Measurements from ENCODE around the gene POMGNT1.

Gene POMGNT1

GRCh38 chr1:46174448-46175231 is 23.6 kb downstream of the POMGNT1 start, which contains the start of gene TSPAN1:
Gene TSPAN1, plus strand, starts transcription at chr1:46175087. Its CDS starts 6,021 bp downstream, at chr1:46181108.
- Histone ChIP-seq H3K27ac (no peak within 1 kb of the TSS), H3K36me3 (no peaks in the 10 kb centered on the region), H3K4me2 (no peak within 1 kb of the TSS)

DNA sequence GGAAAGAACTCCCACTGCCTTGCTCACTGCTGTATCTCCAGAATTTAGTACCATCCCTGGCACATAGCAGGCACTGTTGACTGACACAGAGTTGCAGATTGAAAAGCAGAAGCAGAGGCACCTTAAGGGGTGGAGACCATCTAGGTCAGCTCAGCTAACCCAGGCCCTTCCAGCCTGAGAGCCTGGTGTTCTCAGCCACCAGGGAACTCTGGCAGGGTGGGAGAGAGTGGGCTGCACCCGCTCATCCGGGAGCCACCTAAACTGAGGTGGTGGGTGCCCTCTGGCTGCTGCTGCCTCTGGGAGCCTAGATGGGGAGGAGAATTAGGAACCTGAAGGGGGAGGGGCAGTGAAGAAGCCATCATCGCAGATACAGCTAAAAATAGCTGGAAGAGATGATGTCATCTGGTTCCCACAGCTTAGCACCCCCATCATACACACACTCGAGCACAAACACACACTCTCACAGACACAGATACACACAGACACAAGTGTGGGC is 24.8 kb downstream of the POMGNT1 start:
- Histone ChIP-seq H3K27me3 (no peaks in the 10 kb centered on the region), H3K27ac (no peak overlapping the region; the same call in 1 of the 2 replicates), H3K4me2 (peak overlapping the region; percentile 75)

More at GRCh38 chr1:46174448-46175231, 23.6 kb downstream of the POMGNT1 start, which contains the start of gene TSPAN1:
- H3K27me3 ChIP-seq = no peaks in the 10 kb centered on the region
- no peak within 1 kb of the TSS for H3K4me3 ChIP-seq
- H3K4me1 ChIP-seq = peaks cover 54% of the 10 kb centered on the region
- H3K9me3 ChIP-seq = no peaks in the 10 kb centered on the region
- no peak for TF ChIP-seq Cebpa-rat (IDR thresholded peaks at IDR 0.05)
- no peaks in the 10 kb centered on the region for H4K20me1 ChIP-seq
- no peak within 1 kb of the TSS for H3K9ac ChIP-seq

GRCh38 chr1:46172321-46172720 is 25.9 kb downstream of the POMGNT1 start:
- Histone ChIP-seq H3K27me3 (peaks cover 4% of the 10 kb centered on the region; the same call in 1 of the 2 replicates), H3K4me3 (no peak overlapping the region), H3K27ac (0 out of 2 replicates have a peak overlapping the region, but pooled peaks have one; percentile 65), H4K20me1 (no peaks in the 10 kb centered on the region), H3K4me1 (peaks cover 50% of the 10 kb centered on the region), H3K9me3 (no peaks in the 10 kb centered on the region), H3K36me3 (no peaks in the 10 kb centered on the region), H3K9ac (no peak overlapping the region), H3K4me2 (peak overlapping the region; percentile 75)
- no peak for TF ChIP-seq Cebpa-rat (IDR thresholded peaks at IDR 0.05)

More for the DNA sequence above, 24.8 kb downstream of the POMGNT1 start:
- no peaks in the 10 kb centered on the region for H3K36me3 ChIP-seq
- no peak overlapping the region for H3K9ac ChIP-seq
- H3K4me3 ChIP-seq = no peak overlapping the region
- H4K20me1 ChIP-seq = no peaks in the 10 kb centered on the region
- H3K4me1 ChIP-seq = peaks cover 48% of the 10 kb centered on the region
- no peaks in the 10 kb centered on the region for H3K9me3 ChIP-seq
- TF ChIP-seq Cebpa-rat (IDR thresholded peaks at IDR 0.05) = no peak

- Histone ChIP-seq H3K9me3 (no peaks in the 10 kb centered on the region), H4K20me1 (no peaks in the 10 kb centered on the region), H3K27me3 (peaks cover 9% of the 10 kb centered on the region; the same call in 1 of the 2 replicates), H3K4me3 (no peak overlapping the region), H3K9ac (peak overlapping the region; percentile 57; the same call in 1 of the 2 replicates), H3K27ac (peak overlapping the region; percentile 65), H3K36me3 (no peaks in the 10 kb centered on the region), H3K4me2 (peak overlapping the region; percentile 75), H3K4me1 (peaks cover 54% of the 10 kb centered on the region)
- no peak for TF ChIP-seq Cebpa-rat (IDR thresholded peaks at IDR 0.05)
These were observed 26.4 kb downstream of the POMGNT1 start for GRCh38 chr1:46171871-46172270.

DNA sequence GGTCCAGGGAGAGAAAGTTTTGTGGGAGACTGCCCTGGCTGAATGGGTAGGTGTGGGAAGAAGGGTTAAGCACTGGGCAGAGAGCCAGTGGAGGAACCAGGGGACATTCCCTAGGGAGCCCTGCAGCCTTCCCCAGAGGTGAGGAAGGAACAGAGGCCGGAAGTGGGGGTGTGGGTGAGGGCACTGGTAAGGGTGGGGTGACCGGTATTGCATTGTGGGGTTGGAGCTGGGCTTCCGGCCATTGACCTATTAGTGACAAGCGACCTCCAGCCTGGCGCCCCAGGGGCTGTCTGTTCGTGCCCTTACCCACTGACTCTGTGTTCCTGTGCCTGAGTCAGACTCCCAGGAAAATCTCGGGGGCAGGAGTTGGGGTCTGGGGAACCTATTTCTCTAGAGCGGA is 26.9 kb downstream of the POMGNT1 start:
- Histone ChIP-seq H3K4me2 (peak overlapping the region; percentile 75), H3K9me3 (no peaks in the 10 kb centered on the region), H3K4me3 (no peak overlapping the region), H3K27ac (peak overlapping the region; percentile 65), H4K20me1 (no peaks in the 10 kb centered on the region), H3K4me1 (peaks cover 55% of the 10 kb centered on the region), H3K9ac (peak overlapping the region; percentile 57; the same call in 1 of the 2 replicates), H3K36me3 (no peaks in the 10 kb centered on the region), H3K27me3 (peaks cover 12% of the 10 kb centered on the region; the same call in 1 of the 2 replicates)
- TF ChIP-seq Cebpa-rat (IDR thresholded peaks at IDR 0.05) = no peak

DNA sequence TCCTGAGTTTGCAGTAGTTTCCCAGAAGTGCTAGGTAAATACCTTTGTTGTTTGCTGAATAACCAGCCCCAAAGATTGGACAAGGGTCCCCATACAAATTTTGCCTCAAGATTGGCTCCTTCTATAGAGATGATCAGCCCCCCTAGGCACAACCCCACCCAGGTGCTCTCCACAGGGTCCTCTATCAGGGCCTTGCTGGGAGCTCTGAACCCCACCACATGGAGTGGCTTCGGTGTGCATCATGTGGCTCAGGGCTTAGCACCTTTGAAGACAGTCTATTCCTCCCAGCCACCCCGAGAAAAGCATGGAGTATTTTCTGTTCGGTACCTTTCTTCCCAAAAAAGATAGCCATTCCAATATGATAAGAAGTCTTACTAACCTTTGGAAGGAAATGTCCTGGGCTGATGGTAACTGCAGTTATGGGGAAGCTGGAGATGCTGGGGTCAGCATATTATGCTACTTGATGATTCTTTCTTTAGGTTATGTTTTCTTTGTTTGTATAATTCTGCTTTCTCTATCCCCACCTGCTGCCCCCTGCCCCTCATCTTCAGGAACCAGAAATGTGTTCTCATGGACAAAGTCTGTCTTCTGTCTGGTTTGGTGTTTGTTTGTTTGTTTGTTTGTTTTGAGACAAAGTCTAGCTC is 28.3 kb downstream of the POMGNT1 start:
- no peaks in the 10 kb centered on the region for H4K20me1 ChIP-seq
- no peak for TF ChIP-seq Cebpa-rat (IDR thresholded peaks at IDR 0.05)
- H3K4me2 ChIP-seq = no peak overlapping the region
- peaks cover 55% of the 10 kb centered on the region for H3K4me1 ChIP-seq
- no peak overlapping the region for H3K9ac ChIP-seq
- no peak overlapping the region for H3K4me3 ChIP-seq
- no peaks in the 10 kb centered on the region for H3K36me3 ChIP-seq
- no peaks in the 10 kb centered on the region for H3K9me3 ChIP-seq
- H3K27ac ChIP-seq = no peak overlapping the region
- peaks cover 13% of the 10 kb centered on the region; the same call in 1 of the 2 replicates for H3K27me3 ChIP-seq

DNA sequence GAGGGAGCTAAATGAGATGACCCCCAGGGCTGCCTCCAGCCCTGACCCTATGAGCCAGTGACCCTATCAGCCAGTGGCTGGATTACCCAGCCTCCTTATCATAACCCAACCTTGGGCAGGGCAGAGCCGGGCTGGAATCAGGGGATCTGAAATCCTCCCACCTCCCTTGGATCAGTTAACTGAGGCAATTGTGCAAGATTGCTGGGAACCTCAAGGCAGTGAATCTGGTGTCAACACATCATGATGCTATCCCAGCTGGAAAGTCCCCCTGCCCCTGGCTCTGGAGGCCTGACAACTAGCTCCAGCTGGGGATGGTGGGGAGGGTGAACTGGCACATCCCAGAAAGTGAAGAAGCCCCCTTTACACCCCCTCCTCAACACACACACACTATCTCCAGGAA is 29.8 kb downstream of the POMGNT1 start:
- Histone ChIP-seq H3K36me3 (no peaks in the 10 kb centered on the region), H3K4me3 (no peak overlapping the region), H3K9me3 (no peaks in the 10 kb centered on the region), H3K27ac (no peak overlapping the region), H3K27me3 (peaks cover 13% of the 10 kb centered on the region; the same call in 1 of the 2 replicates), H3K9ac (no peak overlapping the region), H3K4me2 (no peak overlapping the region), H3K4me1 (peaks cover 45% of the 10 kb centered on the region), H4K20me1 (no peaks in the 10 kb centered on the region)
- TF ChIP-seq Cebpa-rat (IDR thresholded peaks at IDR 0.05) = no peak

DNA sequence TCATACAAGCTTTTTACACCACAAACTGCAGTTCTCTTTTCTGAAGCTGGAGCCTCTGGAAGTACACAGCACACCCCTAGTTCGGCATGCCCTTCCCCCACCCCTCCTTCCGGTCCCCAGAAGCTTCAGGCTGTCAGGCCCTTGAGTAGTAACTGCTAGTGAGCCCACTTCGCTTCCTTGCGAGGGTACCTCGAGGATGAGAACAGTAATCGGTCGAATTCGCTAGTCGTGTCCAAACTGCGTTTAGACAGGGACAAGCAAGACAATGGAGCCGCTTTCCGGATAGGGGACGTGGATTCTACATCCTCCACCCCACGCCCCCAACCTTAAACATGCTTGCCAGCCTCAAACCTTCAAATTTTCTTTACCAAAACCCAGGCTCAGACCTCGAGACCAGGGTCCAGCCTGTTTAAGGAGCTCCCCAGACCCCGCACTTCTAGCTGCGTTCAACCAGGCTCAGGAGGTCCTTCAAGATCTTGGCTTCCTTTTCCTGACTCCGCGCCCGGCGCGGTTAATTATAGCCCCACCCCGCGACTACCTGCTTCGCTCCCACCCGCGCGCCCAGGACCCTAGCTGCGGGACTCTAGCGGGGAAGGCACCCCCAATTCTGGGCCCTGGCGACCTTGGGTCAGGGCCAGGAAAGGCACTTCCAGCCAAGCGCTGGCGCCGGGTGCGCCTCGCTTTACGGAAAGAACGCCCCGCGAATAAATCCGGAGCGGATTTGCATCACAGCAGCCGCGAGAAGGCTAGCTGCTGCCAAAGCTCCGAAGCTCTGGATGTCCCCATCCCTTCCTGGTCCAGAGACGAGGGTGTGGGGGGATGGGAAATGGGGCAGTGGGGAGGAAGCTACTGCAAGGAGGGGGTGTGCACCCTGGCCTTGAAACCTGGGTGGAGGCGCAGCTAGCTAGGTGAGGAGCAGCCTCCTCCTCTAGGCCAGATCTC is 31.4 kb downstream of the POMGNT1 start:
- H4K20me1 ChIP-seq = no peaks in the 10 kb centered on the region
- peaks cover 13% of the 10 kb centered on the region; the same call in 1 of the 2 replicates for H3K27me3 ChIP-seq
- H3K4me3 ChIP-seq = peak overlapping the region; percentile 59
- H3K4me2 ChIP-seq = peak overlapping the region; percentile 62
- H3K4me1 ChIP-seq = peaks cover 28% of the 10 kb centered on the region
- H3K9ac ChIP-seq = peak overlapping the region; percentile 61
- H3K27ac ChIP-seq = peak overlapping the region; percentile 37; the same call in 1 of the 2 replicates
- no peaks in the 10 kb centered on the region for H3K9me3 ChIP-seq
- TF ChIP-seq Cebpa-rat (IDR thresholded peaks at IDR 0.05) = no peak
- H3K36me3 ChIP-seq = no peaks in the 10 kb centered on the region

- Histone ChIP-seq H3K4me2 (no peak overlapping the region), H3K27me3 (no peaks in the 10 kb centered on the region), H4K20me1 (no peaks in the 10 kb centered on the region)
These were observed 38.0 kb downstream of the POMGNT1 start for GRCh38 chr1:46160212-46160611.

More at GRCh38 chr1:46160212-46160611, 38.0 kb downstream of the POMGNT1 start:
- Histone ChIP-seq H3K9ac (no peak overlapping the region), H3K4me3 (no peak overlapping the region), H3K27ac (no peak overlapping the region), H3K36me3 (no peaks in the 10 kb centered on the region), H3K4me1 (no peaks in the 10 kb centered on the region), H3K9me3 (no peaks in the 10 kb centered on the region)
- no peak for TF ChIP-seq Cebpa-rat (IDR thresholded peaks at IDR 0.05)
